HEK293T (cell line): ENCODE data around the gene DLST.

ENCODE experiments used
- CTCF ChIA-PET: fragments of 350-600 bp; formaldehyde crosslinking; extraction: SDS; loops from one replicate; lab custom pipeline; 2021; ENCODE audit warnings: antibody characterized with exemption, inconsistent platforms; lab: Yijun Ruan, JAX
- POLR2A ChIA-PET: fragments of 350-600 bp; formaldehyde crosslinking; extraction: SDS; loops from one replicate; lab custom pipeline; 2020; ENCODE audit warnings: antibody characterized with exemption, inconsistent platforms; lab: Yijun Ruan, JAX
- DNase-seq: peaks from one replicate; pipeline ENCODE4 v3.0.0; 2012; ENCODE audit warnings: mixed read lengths; ENCODE audit errors: extremely low spot score
- ARNT ChIP-seq: fragments of 450-650 bp; IDR thresholded peaks from 2 replicates; pipeline ENCODE4 v1.6.1; 2017; ENCODE audit warnings: mild to moderate bottlenecking
- BHLHE40 ChIP-seq: fragments of 450-650 bp; IDR thresholded peaks from 2 replicates; pipeline ENCODE4 v1.6.1; 2016; ENCODE audit warnings: mild to moderate bottlenecking, moderate library complexity, borderline replicate concordance
- CTBP1 ChIP-seq: fragments of 450-650 bp; IDR thresholded peaks from 2 replicates; pipeline ENCODE4 v1.6.1; 2016; ENCODE audit warnings: borderline replicate concordance
- ELF4 ChIP-seq: fragments of 450-650 bp; IDR thresholded peaks from 2 replicates; pipeline ENCODE4 v1.6.1; 2017; ENCODE audit warnings: antibody characterized with exemption
- FOXA1 ChIP-seq: fragments of 450-650 bp; IDR thresholded peaks from 2 replicates; pipeline ENCODE4 v1.6.1; 2016; ENCODE audit warnings: mild to moderate bottlenecking
- FOXK2 ChIP-seq: fragments of 450-650 bp; IDR thresholded peaks from 2 replicates; pipeline ENCODE4 v1.6.1; 2016; ENCODE audit warnings: mild to moderate bottlenecking
- FOXM1 ChIP-seq: fragments of 450-650 bp; IDR thresholded peaks from 2 replicates; pipeline ENCODE4 v1.6.1; 2017; ENCODE audit warnings: mild to moderate bottlenecking, borderline replicate concordance
- HDGF ChIP-seq: fragments of 450-650 bp; IDR thresholded peaks from 2 replicates; pipeline ENCODE4 v1.6.1; 2017; ENCODE audit warnings: antibody characterized with exemption, borderline replicate concordance
- L3MBTL2 ChIP-seq: fragments of 450-650 bp; conservative IDR thresholded peaks from 2 replicates; pipeline ENCODE4 v1.6.1; 2016; ENCODE audit warnings: mild to moderate bottlenecking
- LEF1 ChIP-seq: fragments of 450-650 bp; IDR thresholded peaks from 2 replicates; pipeline ENCODE4 v1.6.1; 2017; ENCODE audit warnings: mild to moderate bottlenecking, borderline replicate concordance
- NFRKB ChIP-seq: fragments of 450-650 bp; IDR thresholded peaks from 2 replicates; pipeline ENCODE4 v1.6.1; 2016; ENCODE audit warnings: mild to moderate bottlenecking, moderate library complexity
- PKNOX1 ChIP-seq: fragments of 450-650 bp; IDR thresholded peaks from 2 replicates; pipeline ENCODE4 v1.6.1; 2016
- SP1 ChIP-seq: fragments of 450-650 bp; IDR thresholded peaks from 2 replicates; pipeline ENCODE4 v1.6.1; 2017
- SUZ12 ChIP-seq: fragments of 450-650 bp; IDR thresholded peaks from 2 replicates; pipeline ENCODE4 v1.6.1; 2016; ENCODE audit warnings: mild to moderate bottlenecking
- TARDBP ChIP-seq: fragments of 450-650 bp; IDR thresholded peaks from 2 replicates; pipeline ENCODE4 v1.6.1; 2016
- ZNF384 ChIP-seq: fragments of 450-650 bp; IDR thresholded peaks from 2 replicates; pipeline ENCODE4 v1.6.1; 2016

The DLST gene

DNA sequence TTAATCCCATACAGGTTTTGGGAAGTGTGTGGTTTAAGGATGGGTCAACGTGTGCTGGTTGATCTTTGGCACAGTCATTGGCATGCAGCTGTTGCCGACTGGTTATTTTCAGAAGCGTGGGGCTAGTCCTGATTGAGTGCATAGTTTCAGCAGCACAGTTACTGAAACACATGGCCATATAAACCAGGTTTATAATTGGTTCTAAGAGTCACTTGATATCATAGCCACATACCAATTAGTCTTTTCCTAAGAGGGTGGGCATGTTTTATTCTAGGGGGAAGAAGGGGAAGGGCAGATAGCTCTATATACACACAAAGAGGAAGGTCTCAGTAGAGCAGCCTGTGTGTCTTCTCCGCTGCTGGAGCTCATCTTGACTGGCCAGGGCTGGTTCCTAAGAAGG, 52.3 kb downstream of the DLST start:
- no peak for TF ChIP-seq ARNT
- TF ChIP-seq BHLHE40 = no peak
- DNase-seq = no peak
- CTCF ChIA-PET = interaction anchor here (0.8 to 1.4 kb wide), 4 partner anchors 8 to 154 kb away, joined by 3 to 16 read pairs (median 4); partner anchors contain the start of gene RPS6KL1
- POLR2A ChIA-PET = no interaction called here

- ChIA-PET CTCF (interaction anchor here (0.9 to 1.4 kb wide), 3 partner anchors 10 to 154 kb away, joined by 5 to 16 read pairs (median 7); no protein-coding TSS in a partner anchor), POLR2A (interaction anchor here (2.3 kb wide), 1 partner anchor 12 kb away, joined by 8 read pairs; the partner anchor contains the start of gene RPS6KL1)
- no peak for DNase-seq
- no peak for TF ChIP-seq BHLHE40
- TF ChIP-seq CTBP1 = no peak
- TF ChIP-seq FOXA1 = no peak
- TF ChIP-seq SP1 = no peak
- no peak for TF ChIP-seq PKNOX1
- TF ChIP-seq ZNF384 = no peak
- no peak for TF ChIP-seq SUZ12
- TF ChIP-seq ARNT = no peak
- TF ChIP-seq L3MBTL2 = no peak
- no peak for TF ChIP-seq FOXM1
- no peak for TF ChIP-seq TARDBP
- no peak for TF ChIP-seq ELF4
- TF ChIP-seq NFRKB = no peak
- TF ChIP-seq HDGF = no peak
- no peak for TF ChIP-seq FOXK2
- TF ChIP-seq LEF1 = no peak
Measured at GRCh38 chr14:74934476-74935359, 53.0 kb downstream of the DLST start.

DNA sequence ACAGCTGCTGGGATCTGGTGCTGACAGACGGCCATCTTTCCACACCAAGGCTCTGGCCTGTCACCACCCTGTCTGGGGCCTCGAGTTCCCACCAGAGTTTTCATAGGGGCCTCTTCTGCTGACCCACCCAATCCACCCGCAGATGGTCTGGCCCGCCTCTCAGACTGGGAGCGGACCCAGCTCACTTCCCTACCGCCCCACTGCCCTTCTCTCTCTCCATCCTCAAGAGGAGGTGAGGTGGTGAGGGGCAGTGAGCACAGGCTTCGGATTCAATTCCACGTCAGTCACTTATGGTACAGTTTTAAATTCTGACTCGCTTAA, 53.6 kb downstream of the DLST start:
- ChIA-PET POLR2A (interaction anchor here (2.3 kb wide), 1 partner anchor 12 kb away, joined by 8 read pairs; the partner anchor contains the start of gene RPS6KL1), CTCF (interaction anchor here (0.9 kb wide), 1 partner anchor 10 kb away, joined by 7 read pairs; no protein-coding TSS in a partner anchor)
- TF ChIP-seq SUZ12 = no peak
- TF ChIP-seq SP1 = no peak
- no peak for TF ChIP-seq FOXA1
- no peak for TF ChIP-seq ZNF384
- TF ChIP-seq NFRKB = no peak
- no peak for TF ChIP-seq FOXK2
- TF ChIP-seq L3MBTL2 = no peak
- TF ChIP-seq ELF4 = no peak
- TF ChIP-seq HDGF = no peak
- TF ChIP-seq CTBP1 = no peak
- TF ChIP-seq BHLHE40 = no peak
- no peak for TF ChIP-seq LEF1
- TF ChIP-seq PKNOX1 = no peak
- TF ChIP-seq FOXM1 = no peak
- TF ChIP-seq TARDBP = no peak
- no peak for TF ChIP-seq ARNT
- no peak for DNase-seq

- no peak for DNase-seq
- TF ChIP-seq LEF1 (no peak), TARDBP (no peak), SP1 (no peak), ZNF384 (no peak), L3MBTL2 (no peak), BHLHE40 (no peak), FOXM1 (no peak), ELF4 (no peak), NFRKB (no peak), ARNT (no peak), HDGF (no peak), FOXA1 (no peak), PKNOX1 (no peak), CTBP1 (no peak)
- POLR2A ChIA-PET = interaction anchor here (2.3 kb wide), 1 partner anchor 13 kb away, joined by 8 read pairs; the partner anchor contains the start of gene RPS6KL1
- CTCF ChIA-PET = interaction anchor here (1.2 kb wide), 1 partner anchor 9 kb away, joined by 3 read pairs; no protein-coding TSS in a partner anchor
Measured at GRCh38 chr14:74936151-74936550, 54.4 kb downstream of the DLST start.

DNA sequence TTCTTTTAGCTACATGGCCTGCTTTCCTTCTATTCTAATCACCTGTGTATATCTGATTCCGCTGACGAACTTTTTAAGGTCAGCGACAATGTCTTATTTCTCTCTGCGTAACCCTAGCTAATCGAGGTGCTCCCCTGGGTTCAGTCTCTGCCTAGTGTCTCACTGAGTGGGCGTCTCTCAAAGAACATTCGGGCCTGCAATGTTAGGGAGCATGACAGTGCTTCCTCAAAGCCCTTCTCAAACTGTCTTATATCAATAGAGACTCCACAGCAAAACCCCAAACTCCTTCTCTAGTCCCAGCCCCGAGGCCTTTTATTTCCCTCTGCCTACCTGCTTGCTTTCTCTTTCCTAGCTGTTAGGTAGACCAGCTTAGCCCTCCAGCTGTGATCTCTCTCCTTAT, 55.0 kb downstream of the DLST start:
- POLR2A ChIA-PET = interaction anchor here (2.3 kb wide), 1 partner anchor 14 kb away, joined by 8 read pairs; the partner anchor contains the start of gene RPS6KL1
- CTCF ChIA-PET = interaction anchor here (1.2 kb wide), 1 partner anchor 8 kb away, joined by 3 read pairs; no protein-coding TSS in a partner anchor
- DNase-seq = no peak
- TF ChIP-seq PKNOX1 (no peak), ELF4 (no peak), SUZ12 (no peak), SP1 (no peak), HDGF (no peak), FOXK2 (no peak), L3MBTL2 (no peak), ARNT (no peak), NFRKB (no peak), TARDBP (no peak), LEF1 (no peak)
